Measurements from ENCODE around the gene ZSCAN22. TPM values are rescaled to one million over a fixed set of nuclear protein-coding genes. Genes with fewer than 3 reads are reported as not detected.

Gene ZSCAN22

Small RNA genes lying within 50 kb of the gene (small RNA-seq; reads per million reads assigned to genes)
- gene MIR4754 (ENCODE audit: insufficient read depth) (not detected), gene MIR6806 (ENCODE audit: insufficient read depth) (2.0 reads per million, percentile 16 among the genes with 10 or more reads in this experiment), gene RNA5SP473 (ENCODE audit: insufficient read depth) (not detected)

All from mesendoderm (in vitro differentiated cells).